ENCODE results near the gene OR52E6. TPM values are rescaled to one million over a fixed set of nuclear protein-coding genes. Genes with fewer than 3 reads are reported as not detected.
A peak's percentile ranks its signal among the peaks of the same experiment; 100 is the strongest.

Gene OR52E6
- total and polyA plus RNA-seq, 2 of the 8 experiments (the other 6 are each of a cell fraction or from before 2014, with no cell fraction given): 0.14 TPM; not detected in 1

- 72% methylated on average over 6 of the region's 6 CpGs; no CpG with 5 or more reads in 1 of the 2 experiments for WGBS, 2 experiments (ENCODE audit: extremely low coverage in 1 of 2, insufficient coverage in 1 of 2, insufficient read length in 1 of 2, insufficient replicate concordance in 2 of 2, low coverage in 1 of 2, low lambda C conversion rate in 2 of 2, missing lambda C conversion rate in 1 of 2)
- Histone ChIP-seq H3K14ac (ENCODE audit: insufficient read length) (no peak overlapping the region), H2BK120ac (replicated peaks; ENCODE audit: low read depth, low read length) (no peak overlapping the region), H3K9ac (replicated peaks in 1 of 4; ENCODE audit: extremely low read depth in 1 of 4, low read depth in 3 of 4, low read length in 3 of 4) (no peak overlapping the region), H3K4me1 (replicated peaks in 1 of 4; ENCODE audit: control insufficient read depth in 3 of 4, insufficient read depth in 4 of 4, low read length in 3 of 4) (no peaks in the 10 kb centered on the region), H2BK5ac (ENCODE audit: low read depth, low read length) (no peak overlapping the region; the same call in 1 of the 2 replicates), H3K4ac (replicated peaks; ENCODE audit: insufficient read length, low read depth, low read length) (no peak overlapping the region), H2AFZ (ENCODE audit: low read length) (peak overlapping the region; percentile 89), H4K5ac (ENCODE audit: insufficient read length, low read depth, low read length) (no peak overlapping the region), H2AK5ac (ENCODE audit: low read depth, low read length) (no peak overlapping the region), H3K27me3 (replicated peaks in 1 of 4; ENCODE audit: control insufficient read depth in 3 of 4, extremely low read depth in 1 of 4, insufficient read depth in 3 of 4, low read length in 3 of 4) (no peaks in the 10 kb centered on the region), H3K18ac (ENCODE audit: extremely low read depth, low read length) (no peak overlapping the region; the same call in 1 of the 2 replicates), H4K91ac (replicated peaks; ENCODE audit: insufficient read length, low read length) (no peak overlapping the region), H3K4me2 (ENCODE audit: insufficient read depth in 1 of 2, low read depth in 2 of 2, low read length in 2 of 2) (no peak overlapping the region; a peak in 1 of 4 replicates), H3K36me3 (ENCODE audit: control insufficient read depth in 2 of 4, insufficient read depth in 4 of 4, low read length in 3 of 4) (no peaks in the 10 kb centered on the region), H3K79me1 (ENCODE audit: low read depth, low read length) (no peaks in the 10 kb centered on the region), H4K8ac (ENCODE audit: extremely low read depth, insufficient read depth, low read length) (no peak overlapping the region), H4K20me1 (replicated peaks in 1 of 2; ENCODE audit: control insufficient read depth in 1 of 2, insufficient read depth in 2 of 2, low read length in 2 of 2) (no peaks in the 10 kb centered on the region), H2BK20ac (ENCODE audit: low read length) (no peak overlapping the region; the same call in 1 of the 2 replicates), H3K79me2 (ENCODE audit: control insufficient read depth in 1 of 2, insufficient read depth in 2 of 2, low read length in 2 of 2) (no peaks in the 10 kb centered on the region), H3K23ac (ENCODE audit: insufficient read length) (no peak overlapping the region), H3K56ac (replicated peaks; ENCODE audit: insufficient read length, low read depth, low read length) (no peak overlapping the region), H3K9me3 (ENCODE audit: insufficient read depth in 2 of 2, low read depth in 1 of 2, low read length in 1 of 2) (no peaks in the 10 kb centered on the region), H3K4me3 (ENCODE audit: extremely low read depth in 1 of 4, insufficient read depth in 2 of 4, low read depth in 3 of 4, low read length in 4 of 4) (no peak overlapping the region), H3K27ac (ENCODE audit: low read depth, low read length) (no peak overlapping the region), H2BK12ac (ENCODE audit: low read depth, low read length) (0 out of 2 replicates have a peak overlapping the region, but pooled peaks have one; percentile 17), H2BK15ac (ENCODE audit: low read length) (no peak overlapping the region; the same call in 1 of the 2 replicates), H3K23me2 (ENCODE audit: low read depth, low read length) (no peaks in the 10 kb centered on the region)
- no peak for FAIRE-seq
- ChIA-PET POLR2A (ENCODE audit: partially characterized antibody) (no interaction called here), CTCF (ENCODE audit: partially characterized antibody) (interaction anchor here (0.6 to 1.2 kb wide), 3 partner anchors 22 to 882 kb away, joined by 3 read pairs; no protein-coding TSS in a partner anchor)
- DNase-seq (ENCODE audit: low read depth in 1 of 2, low spot score in 2 of 2): no peak
- TF ChIP-seq SP4 (IDR thresholded peaks at IDR 0.05; ENCODE audit: low read length): no peak
- TF ChIP-seq RFX5 (IDR thresholded peaks at IDR 0.05; ENCODE audit: borderline replicate concordance, low read depth, low read length): no peak
- TF ChIP-seq MAX (IDR thresholded peaks at IDR 0.05): no peak
- TF ChIP-seq EGR1 (IDR thresholded peaks at IDR 0.05; ENCODE audit: borderline replicate concordance, low read depth, low read length): no peak
- no peak for TF ChIP-seq SUZ12 (IDR thresholded peaks at IDR 0.05; ENCODE audit: low read length)
- no peak for TF ChIP-seq NANOG (IDR thresholded peaks at IDR 0.05; ENCODE audit: insufficient read depth, low read depth, low read length, poor library complexity, severe bottlenecking)
- no peak for TF ChIP-seq KDM1A (IDR thresholded peaks at IDR 0.05; ENCODE audit: borderline replicate concordance, low read length)
These were observed 10.4 kb downstream of the OR52E6 start for GRCh38 chr11:5831196-5831829.
